ENCODE data around the gene CLK3. TPM values are rescaled to one million over a fixed set of nuclear protein-coding genes. Genes with fewer than 3 reads are reported as not detected.

Gene CLK3
- total RNA-seq, 1 donor from 2014 or later = 89.1 TPM

- Histone ChIP-seq H3K9me3 (no peaks in the 10 kb centered on the region), H3K36me3 (peaks cover 0 to 68% of the 10 kb centered on the region in 2 donors), H3K27me3 (no peaks in the 10 kb centered on the region), H3K4me1 (no peaks in the 10 kb centered on the region), H3K4me3 (no peak overlapping the region), H3K27ac (no peak overlapping the region)
- TF ChIP-seq POLR2A (IDR thresholded peaks at IDR 0.05) (no peak), CTCF (IDR thresholded peaks at IDR 0.05) (no peak), POLR2AphosphoS5 (IDR thresholded peaks at IDR 0.05; ENCODE audit: insufficient read depth in 1 of 2, low read depth in 1 of 2) (no peak)
- no peak for DNase-seq (ENCODE audit: extremely low spot score in 2 of 2)
- intact Hi-C loops (cut with DNase I) = loop anchor here (5.0 kb wide), 1 partner anchor 136 kb away; no protein-coding TSS in a partner anchor
These were observed 15.8 kb downstream of the CLK3 start for GRCh38 chr15:74631408-74631807.

- TF ChIP-seq CTCF (IDR thresholded peaks at IDR 0.05) (peak; percentile 40 to 65 (median 43)), POLR2A (IDR thresholded peaks at IDR 0.05) (no peak), POLR2AphosphoS5 (IDR thresholded peaks at IDR 0.05; ENCODE audit: insufficient read depth in 1 of 2, low read depth in 1 of 2) (no peak)
- no peak overlapping the region for H3K4me3 ChIP-seq
- H3K27ac ChIP-seq = no peak overlapping the region
- peaks cover 0 to 68% of the 10 kb centered on the region in 2 donors for H3K36me3 ChIP-seq
- no peak for DNase-seq (ENCODE audit: extremely low spot score in 2 of 2)
- H3K4me1 ChIP-seq = no peaks in the 10 kb centered on the region
- H3K27me3 ChIP-seq = no peaks in the 10 kb centered on the region
- H3K9me3 ChIP-seq = no peaks in the 10 kb centered on the region
- intact Hi-C loops (cut with DNase I) = loop anchor here (5.0 kb wide), 1 partner anchor 135 kb away; no protein-coding TSS in a partner anchor
These were observed 16.4 kb downstream of the CLK3 start for GRCh38 chr15:74631935-74632560.

GRCh38 chr15:74632601-74633000 lies 17.0 kb downstream of the CLK3 start:
- DNase-seq (ENCODE audit: extremely low spot score in 2 of 2) = no peak

GRCh38 chr15:74633781-74634180 lies 18.1 kb downstream of the CLK3 start:
- H3K36me3 ChIP-seq = peaks cover 0 to 55% of the 10 kb centered on the region in 2 donors
- no peaks in the 10 kb centered on the region for H3K4me1 ChIP-seq
- H3K27me3 ChIP-seq = no peaks in the 10 kb centered on the region
- no peak overlapping the region for H3K4me3 ChIP-seq
- H3K9me3 ChIP-seq = no peaks in the 10 kb centered on the region
- DNase-seq (ENCODE audit: extremely low spot score in 2 of 2) = no peak
- intact Hi-C loops (cut with DNase I) = loop anchor here (5.0 kb wide), 1 partner anchor 134 kb away; no protein-coding TSS in a partner anchor
- TF ChIP-seq POLR2AphosphoS5 (IDR thresholded peaks at IDR 0.05; ENCODE audit: insufficient read depth in 1 of 2, low read depth in 1 of 2) (no peak), POLR2A (IDR thresholded peaks at IDR 0.05) (no peak), CTCF (IDR thresholded peaks at IDR 0.05) (no peak)
- no peak overlapping the region for H3K27ac ChIP-seq

More at GRCh38 chr15:74632601-74633000, 17.0 kb downstream of the CLK3 start:
- TF ChIP-seq POLR2AphosphoS5 (IDR thresholded peaks at IDR 0.05; ENCODE audit: insufficient read depth in 1 of 2, low read depth in 1 of 2) (no peak), POLR2A (IDR thresholded peaks at IDR 0.05) (no peak), CTCF (IDR thresholded peaks at IDR 0.05) (no peak)
- intact Hi-C loops (cut with DNase I) = loop anchor here (5.0 kb wide), 1 partner anchor 135 kb away; no protein-coding TSS in a partner anchor
- Histone ChIP-seq H3K9me3 (no peaks in the 10 kb centered on the region), H3K4me1 (no peaks in the 10 kb centered on the region), H3K27me3 (no peaks in the 10 kb centered on the region), H3K36me3 (peaks cover 0 to 67% of the 10 kb centered on the region in 2 donors), H3K4me3 (no peak overlapping the region), H3K27ac (no peak overlapping the region)

- H3K27ac ChIP-seq = no peak overlapping the region
- H3K9me3 ChIP-seq = no peaks in the 10 kb centered on the region
- no peaks in the 10 kb centered on the region for H3K27me3 ChIP-seq
- H3K4me1 ChIP-seq = no peaks in the 10 kb centered on the region
- TF ChIP-seq CTCF (IDR thresholded peaks at IDR 0.05) (peak; percentile 58 to 82 (median 70)), POLR2AphosphoS5 (IDR thresholded peaks at IDR 0.05; ENCODE audit: insufficient read depth in 1 of 2, low read depth in 1 of 2) (no peak)
- intact Hi-C loops (cut with DNase I) = no loop called here
- no peak for DNase-seq (ENCODE audit: extremely low spot score in 2 of 2)
- H3K4me3 ChIP-seq = no peak overlapping the region
- H3K36me3 ChIP-seq = peaks cover 0 to 51% of the 10 kb centered on the region in 2 donors
These were observed 19.6 kb downstream of the CLK3 start for GRCh38 chr15:74635228-74635627.

Measured in vagina (tissue), 2 donors.